RWPE1 (cell line): ENCODE data around the gene LANCL3.

Experiments used
- CTCF ChIA-PET: fragments of 350-600 bp; sonication (Branson Sonifier 250); formaldehyde crosslinking; extraction: SDS; loops from one replicate; lab custom pipeline; 2021; lab: Yijun Ruan, JAX
- POLR2A ChIA-PET: fragments of 400-600 bp; formaldehyde crosslinking; extraction: SDS; loops from one replicate; lab custom pipeline; 2020; ENCODE audit warnings: antibody characterized with exemption; ENCODE audit not compliant: low non-redundant PET; lab: Yijun Ruan, JAX
- DNase-seq: peaks from one replicate; pipeline ENCODE4 v3.0.0; 2012; ENCODE audit warnings: low spot score
- H3K27ac ChIP-seq: fragments of 450-650 bp; 2 replicates; pipeline ENCODE4 v1.5.1; 2017
- CTCF ChIP-seq: fragments of 450-650 bp; conservative IDR thresholded peaks from 2 replicates; pipeline ENCODE4 v1.5.1; 2017; ENCODE audit warnings: low read depth, mild to moderate bottlenecking

The LANCL3 gene

GRCh38 chrX:37679230-37679629 is 107.8 kb downstream of the LANCL3 start:
- no peak for DNase-seq
- ChIA-PET CTCF (no interaction called here), POLR2A (no interaction called here)
- TF ChIP-seq CTCF = no peak
- H3K27ac ChIP-seq = no peak overlapping the region

DNA sequence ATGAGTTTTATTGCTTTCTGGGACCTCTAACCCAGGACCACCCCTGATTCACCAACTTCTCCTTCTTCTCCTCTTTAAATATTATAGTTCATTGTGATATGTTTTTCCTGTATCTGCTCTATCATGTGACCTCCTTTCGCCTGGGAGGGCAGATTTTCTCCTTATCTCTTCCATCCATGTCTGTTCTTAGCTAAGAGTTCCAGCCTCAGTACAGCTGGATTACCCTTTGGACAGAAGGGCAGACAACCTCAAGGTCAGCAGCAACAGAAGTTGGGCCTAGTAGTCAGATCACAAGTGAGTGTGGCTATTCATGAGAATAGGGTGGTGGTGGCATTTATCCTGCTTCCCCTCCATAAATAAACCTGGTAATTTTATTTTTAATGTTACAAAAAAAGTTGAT is 108.4 kb downstream of the LANCL3 start:
- H3K27ac ChIP-seq = no peak overlapping the region
- DNase-seq = no peak
- POLR2A ChIA-PET = no interaction called here
- TF ChIP-seq CTCF = no peak
- CTCF ChIA-PET = no interaction called here

- no peak overlapping the region for H3K27ac ChIP-seq
- DNase-seq = no peak
- ChIA-PET POLR2A (no interaction called here), CTCF (no interaction called here)
- no peak for TF ChIP-seq CTCF
Observed at GRCh38 chrX:37684426-37684825, 113.0 kb downstream of the LANCL3 start.

GRCh38 chrX:37684973-37685372 is 113.5 kb downstream of the LANCL3 start:
- CTCF ChIA-PET = no interaction called here
- H3K27ac ChIP-seq = no peak overlapping the region

GRCh38 chrX:37685381-37686359 is 114.2 kb downstream of the LANCL3 start, which contains the start of gene XK:
XK (plus strand) TSS chrX:37685791; CDS start chrX:37685962, 171 bp downstream.
- CTCF ChIA-PET = no interaction called here
- H3K27ac ChIP-seq = no peak within 1 kb of the TSS
- POLR2A ChIA-PET = no interaction called here
- TF ChIP-seq CTCF = no peak
- DNase-seq = peak; percentile 1

More at GRCh38 chrX:37684973-37685372, 113.5 kb downstream of the LANCL3 start:
- TF ChIP-seq CTCF = no peak
- POLR2A ChIA-PET = no interaction called here
- no peak for DNase-seq

DNA sequence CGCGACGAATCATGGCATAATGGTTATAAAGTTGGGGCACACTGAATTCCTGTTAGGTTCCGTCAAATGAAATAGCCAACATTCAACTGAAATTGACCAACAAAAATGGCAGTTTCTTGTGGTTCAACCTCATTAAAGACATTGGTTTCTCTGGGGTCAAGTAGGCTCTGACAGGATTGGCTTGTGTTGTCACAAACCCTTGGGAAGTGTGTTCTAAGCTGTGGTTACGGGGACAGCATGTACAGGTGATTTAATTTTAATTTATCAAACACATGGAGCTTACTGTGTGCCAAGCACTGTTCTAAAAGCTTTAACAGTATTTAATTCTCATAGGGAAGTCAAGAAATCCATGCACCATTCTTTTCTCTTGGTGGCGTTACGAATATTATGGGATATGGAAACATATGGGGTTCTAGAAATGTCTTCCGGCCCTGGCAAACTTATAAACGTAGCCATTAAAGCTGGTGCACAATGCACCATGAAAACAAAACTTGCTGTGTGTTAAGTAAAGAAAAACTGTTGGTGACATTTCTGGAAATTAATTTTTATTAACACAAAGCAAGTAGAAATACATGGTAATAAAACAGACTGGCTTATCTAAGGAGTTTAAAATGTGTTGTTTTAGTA is 115.0 kb downstream of the LANCL3 start:
- ChIA-PET POLR2A (no interaction called here), CTCF (no interaction called here)
- no peak for DNase-seq
- no peak for TF ChIP-seq CTCF
- no peak overlapping the region for H3K27ac ChIP-seq
